Calu3 (cell line): ENCODE data around the gene CSH2. TPM values are rescaled to one million over a fixed set of nuclear protein-coding genes. Genes with fewer than 3 reads are reported as not detected.
"Not testable (repeated sequence)": the region's sequence is repeated elsewhere in the genome, so short reads cannot be mapped to it uniquely, and the experiment has no call there.

Experiments used
- BruUV-seq: library from RNA; stranded (reverse); fragments of 400-500 nt; replicated peaks from 2 replicates; lab custom pipeline; 2021; lab: Mats Ljungman, UMichigan
- CTCF ChIA-PET: fragments of 300-600 bp; sonication (Branson Sonifier 250); formaldehyde crosslinking; loops from one replicate; lab custom pipeline; 2022; ENCODE audit warnings: antibody characterized with exemption; lab: Charles Lee
- DNase-seq: peaks from one replicate; pipeline ENCODE4 v3.0.0; 2022
- H3K27ac Mint-ChIP-seq: one replicate; pipeline ENCODE4 v1.8.0; 2022; ENCODE audit warnings: mixed read lengths; ENCODE audit not compliant: unreplicated experiment
- H3K27me3 Mint-ChIP-seq: one replicate; pipeline ENCODE4 v1.8.0; 2022; ENCODE audit warnings: mixed read lengths; ENCODE audit not compliant: unreplicated experiment
- H3K36me3 Mint-ChIP-seq: one replicate; pipeline ENCODE4 v1.8.0; 2022; ENCODE audit warnings: mild to moderate bottlenecking, moderate library complexity, mixed read lengths; ENCODE audit not compliant: insufficient read depth, unreplicated experiment
- H3K4me1 Mint-ChIP-seq: one replicate; pipeline ENCODE4 v1.8.0; 2022; ENCODE audit warnings: mild to moderate bottlenecking, low read depth, mixed read lengths; ENCODE audit not compliant: unreplicated experiment
- H3K4me3 Mint-ChIP-seq: one replicate; pipeline ENCODE4 v1.8.0; 2022; ENCODE audit warnings: mild to moderate bottlenecking, low read depth, moderate library complexity, mixed read lengths; ENCODE audit not compliant: unreplicated experiment
- H3K9me3 Mint-ChIP-seq: one replicate; pipeline ENCODE4 v1.8.0; 2022; ENCODE audit warnings: low read depth, mixed read lengths; ENCODE audit not compliant: unreplicated experiment
- intact Hi-C: fragments of 100-400 bp; cut with micrococcal nuclease; formaldehyde crosslinking; loops from one replicate; pipeline ENCODE4 v1.10.0; 2022; ENCODE audit not compliant: unreplicated experiment
- total RNA-seq: library from RNA; stranded (reverse); gene quantifications from 2 replicates; pipeline ENCODE4 v1.2.3, GENCODE V29; 2022
- TF ChIP-seq, protein P1 (sequence below): fragments of 200-600 bp; IDR thresholded peaks from one replicate; pipeline ENCODE4 v1.8.0; 2022; ENCODE audit warnings: antibody characterized with exemption; ENCODE audit not compliant: unreplicated experiment

CSH2 gene
- total RNA-seq, 1 experiment from 2014 or later, result not detected

GRCh38 chr17:63918305-63918704, 44.8 kb upstream of the CSH2 start:
- no TSS peak for BruUV-seq
- intact Hi-C loops, result loop anchor here (2.0 to 10.0 kb wide), 3 partner anchors 32 to 216 kb away; partner anchors contain the start of gene ERN1
- CTCF ChIA-PET, result interaction anchor here (0.7 to 2.8 kb wide), 4 partner anchors 13 to 108 kb away, joined by 3 to 12 read pairs (median 8); no protein-coding TSS in a partner anchor
- Mint-ChIP-seq H3K27me3 (peaks cover 68% of the 10 kb centered on the region), H3K36me3 (no peaks in the 10 kb centered on the region), H3K4me3 (no peak overlapping the region), H3K9me3 (no peaks in the 10 kb centered on the region), H3K27ac (no peak overlapping the region), H3K4me1 (no peaks in the 10 kb centered on the region)
- DNase-seq, result no peak
- TF ChIP-seq, protein P1, sequence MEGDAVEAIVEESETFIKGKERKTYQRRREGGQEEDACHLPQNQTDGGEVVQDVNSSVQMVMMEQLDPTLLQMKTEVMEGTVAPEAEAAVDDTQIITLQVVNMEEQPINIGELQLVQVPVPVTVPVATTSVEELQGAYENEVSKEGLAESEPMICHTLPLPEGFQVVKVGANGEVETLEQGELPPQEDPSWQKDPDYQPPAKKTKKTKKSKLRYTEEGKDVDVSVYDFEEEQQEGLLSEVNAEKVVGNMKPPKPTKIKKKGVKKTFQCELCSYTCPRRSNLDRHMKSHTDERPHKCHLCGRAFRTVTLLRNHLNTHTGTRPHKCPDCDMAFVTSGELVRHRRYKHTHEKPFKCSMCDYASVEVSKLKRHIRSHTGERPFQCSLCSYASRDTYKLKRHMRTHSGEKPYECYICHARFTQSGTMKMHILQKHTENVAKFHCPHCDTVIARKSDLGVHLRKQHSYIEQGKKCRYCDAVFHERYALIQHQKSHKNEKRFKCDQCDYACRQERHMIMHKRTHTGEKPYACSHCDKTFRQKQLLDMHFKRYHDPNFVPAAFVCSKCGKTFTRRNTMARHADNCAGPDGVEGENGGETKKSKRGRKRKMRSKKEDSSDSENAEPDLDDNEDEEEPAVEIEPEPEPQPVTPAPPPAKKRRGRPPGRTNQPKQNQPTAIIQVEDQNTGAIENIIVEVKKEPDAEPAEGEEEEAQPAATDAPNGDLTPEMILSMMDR, result no peak

DNA sequence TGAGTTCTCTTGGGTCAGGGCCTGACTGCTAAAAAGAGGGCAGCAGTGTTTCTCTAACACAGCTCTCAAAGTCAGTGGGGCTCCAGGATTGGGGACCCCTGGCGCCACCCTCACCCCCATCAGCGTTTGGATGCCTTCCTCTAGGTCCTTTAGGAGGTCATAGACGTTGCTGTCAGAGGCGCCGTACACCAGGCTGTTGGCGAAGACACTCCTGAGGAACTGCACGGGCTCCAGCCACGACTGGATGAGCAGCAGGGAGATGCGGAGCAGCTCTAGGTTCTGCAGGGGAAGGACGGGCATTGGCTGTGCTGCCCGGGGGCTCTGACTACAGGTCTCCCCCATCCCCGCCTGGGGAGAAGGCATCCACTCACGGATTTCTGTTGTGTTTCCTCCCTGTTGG, 44.2 kb upstream of the CSH2 start:
- CTCF ChIA-PET, result no interaction called here
- Mint-ChIP-seq H3K9me3 (no peaks in the 10 kb centered on the region), H3K4me3 (no peak overlapping the region), H3K4me1 (no peaks in the 10 kb centered on the region), H3K27me3 (peaks cover 68% of the 10 kb centered on the region), H3K36me3 (no peaks in the 10 kb centered on the region), H3K27ac (no peak overlapping the region)
- no peak for DNase-seq
- intact Hi-C loops, result loop anchor here (2.0 to 10.0 kb wide), 3 partner anchors 33 to 217 kb away; partner anchors contain the start of gene ERN1
- TF ChIP-seq, protein P1, result no peak
- BruUV-seq, result no TSS peak

GRCh38 chr17:63917206-63917605, 43.7 kb upstream of the CSH2 start:
- peaks cover 68% of the 10 kb centered on the region for H3K27me3 Mint-ChIP-seq
- CTCF ChIA-PET, H3K27ac Mint-ChIP-seq, H3K4me3 Mint-ChIP-seq, BruUV-seq, H3K4me1 Mint-ChIP-seq, DNase-seq, H3K9me3 Mint-ChIP-seq, H3K36me3 Mint-ChIP-seq: not testable (repeated sequence)
- intact Hi-C loops, result loop anchor here (10.0 kb wide), 1 partner anchor 218 kb away; the partner anchor contains the start of gene ERN1

DNA sequence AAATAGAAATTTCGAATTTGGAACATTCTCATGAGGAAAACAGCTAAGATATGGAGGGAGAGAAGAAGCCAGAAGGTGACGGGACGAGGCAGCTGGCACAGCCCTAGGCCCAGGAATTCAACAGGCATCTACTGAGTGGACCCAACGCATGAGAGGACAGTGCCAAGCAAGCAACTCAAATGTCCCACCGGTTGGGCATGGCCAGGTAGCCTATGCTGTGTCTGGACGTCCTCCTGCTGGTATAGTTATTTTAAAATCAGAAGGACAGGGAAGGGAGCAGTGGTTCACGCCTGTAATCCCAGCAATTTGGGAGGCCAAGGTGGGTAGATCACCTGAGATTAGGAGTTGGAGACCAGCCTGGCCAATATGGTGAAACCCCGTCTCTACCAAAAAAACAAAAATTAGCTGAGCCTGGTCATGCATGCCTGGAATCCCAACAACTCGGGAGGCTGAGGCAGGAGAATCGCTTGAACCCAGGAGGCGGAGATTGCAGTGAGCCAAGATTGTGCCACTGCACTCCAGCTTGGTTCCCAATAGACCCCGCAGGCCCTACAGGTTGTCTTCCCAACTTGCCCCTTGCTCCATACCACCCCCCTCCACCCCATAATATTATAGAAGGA, 43.2 kb upstream of the CSH2 start:
- CTCF ChIA-PET, result no interaction called here
- Mint-ChIP-seq H3K4me3 (no peak overlapping the region), H3K9me3 (no peaks in the 10 kb centered on the region), H3K27ac (no peak overlapping the region), H3K4me1 (no peaks in the 10 kb centered on the region), H3K27me3 (peaks cover 72% of the 10 kb centered on the region), H3K36me3 (no peaks in the 10 kb centered on the region)
- DNase-seq, result no peak
- intact Hi-C loops, result loop anchor here (10.0 kb wide), 1 partner anchor 218 kb away; the partner anchor contains the start of gene ERN1
- TF ChIP-seq, protein P1, result no peak
- BruUV-seq, result no TSS peak

DNA sequence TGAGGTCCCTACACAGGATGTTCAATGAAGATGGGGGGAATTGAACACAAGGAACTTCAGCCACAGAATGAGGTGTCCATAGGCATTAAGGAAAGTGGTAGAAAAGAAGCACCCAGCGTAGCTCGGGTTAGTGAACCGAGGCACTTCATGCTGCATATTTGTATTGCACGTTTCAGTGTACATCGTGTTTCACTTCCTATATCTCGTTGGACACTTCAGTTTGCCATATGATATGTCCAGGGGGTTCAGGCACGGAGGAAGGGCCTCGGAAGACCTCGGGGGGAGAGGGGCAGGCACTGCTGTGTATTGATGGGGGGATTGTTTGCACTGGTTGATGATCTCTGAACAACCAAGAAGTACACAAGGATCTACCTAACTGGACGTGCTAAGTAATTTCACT, 42.3 kb upstream of the CSH2 start:
- DNase-seq, H3K4me3 Mint-ChIP-seq, H3K27ac Mint-ChIP-seq, H3K36me3 Mint-ChIP-seq, H3K4me1 Mint-ChIP-seq, H3K9me3 Mint-ChIP-seq, BruUV-seq: not testable (repeated sequence)
- H3K27me3 Mint-ChIP-seq, result peaks cover 81% of the 10 kb centered on the region
- CTCF ChIA-PET, result interaction anchor here (0.6 kb wide), 1 partner anchor 38 kb away, joined by 3 read pairs; no protein-coding TSS in a partner anchor
- intact Hi-C loops, result loop anchor here (10.0 kb wide), 1 partner anchor 219 kb away; the partner anchor contains the start of gene ERN1
